Motor neuron (in vitro differentiated cells): ENCODE data around the gene CAPZA2. TPM values are rescaled to one million over a fixed set of nuclear protein-coding genes. Genes with fewer than 3 reads are reported as not detected.
A peak's percentile ranks its signal among the peaks of the same experiment; 100 is the strongest.
"Not testable (repeated sequence)": the region's sequence is repeated elsewhere in the genome, so short reads cannot be mapped to it uniquely, and the experiment has no call there.

ENCODE experiments used
- ATAC-seq, 8 experiments: fragments of 200-7000 bp; cut with Tn5 transposase; replicated peaks in 6 of 8; 2 replicates each; pipeline ENCODE4 v1.8.0; 2021; ENCODE audit warnings: mild to moderate bottlenecking in 8 of 8, moderate library complexity in 8 of 8
- H3K27ac ChIP-seq, 2 donors: fragments of 250-450 bp; sonication (Bioruptor Pico); 2 replicates each; pipeline ENCODE4 v1.9.0; 2021; ENCODE audit warnings: antibody characterized with exemption in 2 of 2, mild to moderate bottlenecking in 2 of 2, moderate library complexity in 1 of 2
- H3K4me1 ChIP-seq, 2 donors: fragments of 250-450 bp; sonication (Bioruptor Pico); replicated peaks in 1 of 2; 2 replicates each; pipeline ENCODE4 v1.6.1; 2021; ENCODE audit warnings: antibody characterized with exemption in 2 of 2, mild to moderate bottlenecking in 2 of 2, moderate library complexity in 1 of 2
- H3K4me3 ChIP-seq, 5 donors: fragments of 250-450 bp; sonication (Bioruptor Pico); 2 replicates each; pipeline ENCODE4 v1.9.0; 2021; ENCODE audit warnings: antibody characterized with exemption in 5 of 5, mild to moderate bottlenecking in 5 of 5, moderate library complexity in 4 of 5
- WGBS, 10 experiments: fragments of 450-650 bp; shearing (Covaris generic); methylation state at CpG; one replicate each; pipeline ENCODE4 v1.0.0; 2022; 5-methylcytosine and 5-hydroxymethylcytosine counted together
- in situ Hi-C, 9 experiments: fragments of 400-800 bp; cut with MboI; loops; one replicate each; pipeline ENCODE4 v1.15.0; 2021; ENCODE audit warnings: low sequenced_read_pairs in 9 of 9, low pct_unique_long_range_greater_than_20kb in 2 of 9; ENCODE audit not compliant: unreplicated experiment in 9 of 9
- total RNA-seq, 8 experiments: library from RNA; unstranded; fragments of 300-600 nt; gene quantifications; 2 replicates each; pipeline versions ENCODE4 v1.2.3 to v1.2.4, GENCODE V29; 2022

CAPZA2 gene
- total RNA-seq: 100 to 1,000 TPM in 2 of 8 experiments, 10 to 100 TPM in 6; 62.1 to 138 (median 91.1) TPM

- ATAC-seq: peak; percentile 77 to 92 (median 89)
- Histone ChIP-seq H3K27ac (peak within 1 kb of the TSS; percentile 95 to 97), H3K4me1 (peaks cover 0 to 4% of the 10 kb centered on the region in 2 donors), H3K4me3 (peak within 1 kb of the TSS; percentile 73 to 89 (median 87))
- in situ Hi-C loops: no loop called here
- 0% methylated on average over 1 to 23 of the region's 80 CpGs; no CpG with 5 or more reads in 3 of the 10 experiments for WGBS, 10 experiments
Measured at GRCh38 chr7:116862234-116862950, at the start of gene CAPZA2. Gene CAPZA2, plus strand, starts transcription at chr7:116862587. Its CDS starts 25 bp downstream, at chr7:116862612.

GRCh38 chr7:116812860-116813259 lies 49.5 kb upstream of the CAPZA2 start:
- WGBS, 10 experiments: 20 to 80% (median 72%) methylated on average over 1 to 2 of the region's 2 CpGs; no CpG with 5 or more reads in 1 of the 10 experiments
- peaks cover 0 to 13% of the 10 kb centered on the region in 2 donors for H3K4me1 ChIP-seq
- H3K27ac ChIP-seq: no peak overlapping the region
- no peak overlapping the region for H3K4me3 ChIP-seq
- no peak for ATAC-seq
- in situ Hi-C loops: loop anchor here in 8 of 9 experiments (10.0 to 25.0 kb wide), 4 partner anchors 218 to 626 kb away; no protein-coding TSS in a partner anchor

- in situ Hi-C loops: loop anchor here in 8 of 9 experiments (10.0 to 25.0 kb wide), 4 partner anchors 219 to 626 kb away; no protein-coding TSS in a partner anchor
Measured at GRCh38 chr7:116813371-116813770, 49.0 kb upstream of the CAPZA2 start.

DNA sequence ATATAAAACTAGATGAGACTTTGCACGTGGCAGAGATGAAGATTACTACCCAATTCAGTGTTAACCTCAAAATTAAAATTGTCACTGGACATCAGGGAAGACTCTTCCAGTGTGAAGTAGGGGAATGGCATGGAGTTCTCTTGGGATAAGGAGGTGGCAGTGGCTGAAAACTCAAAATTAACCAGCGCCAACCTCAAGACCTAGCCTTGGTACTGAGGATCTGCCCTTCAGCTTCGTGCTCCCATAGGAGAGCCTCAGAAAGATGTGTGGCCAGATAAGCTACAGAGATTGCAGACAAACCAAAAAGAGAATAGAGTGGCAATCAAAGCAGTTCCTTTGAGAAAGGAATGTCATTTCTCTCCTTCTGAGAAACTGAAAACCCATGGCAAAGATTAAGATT lies 47.3 kb upstream of the CAPZA2 start:
- H3K27ac ChIP-seq: no peak overlapping the region
- H3K4me1 ChIP-seq: peaks cover 0 to 10% of the 10 kb centered on the region in 2 donors
- in situ Hi-C loops: loop anchor here in 8 of 9 experiments (10.0 to 25.0 kb wide), 4 partner anchors 220 to 628 kb away; no protein-coding TSS in a partner anchor
- no peak for ATAC-seq
- no peak overlapping the region for H3K4me3 ChIP-seq
- WGBS, 10 experiments: 20 to 91% (median 82%) methylated on average over 1 to 3 of the region's 3 CpGs; no CpG with 5 or more reads in 2 of the 10 experiments

More at GRCh38 chr7:116813371-116813770, 49.0 kb upstream of the CAPZA2 start:
- WGBS, 10 experiments: 17 to 100% (median 88%) methylated on average over 1 to 3 of the region's 3 CpGs; no CpG with 5 or more reads in 4 of the 10 experiments
- not testable (repeated sequence) for H3K4me3 ChIP-seq, ATAC-seq, H3K27ac ChIP-seq
- peaks cover 0 to 13% of the 10 kb centered on the region in 2 donors for H3K4me1 ChIP-seq

GRCh38 chr7:116820149-116820548 lies 42.2 kb upstream of the CAPZA2 start:
- Histone ChIP-seq H3K27ac (no peak overlapping the region), H3K4me1 (no peaks in the 10 kb centered on the region), H3K4me3 (no peak overlapping the region)
- in situ Hi-C loops: loop anchor here in 8 of 9 experiments (25.0 kb wide), 3 partner anchors 233 to 633 kb away; no protein-coding TSS in a partner anchor
- 60 to 100% (median 77%) methylated on average over 1 to 3 of the region's 3 CpGs; no CpG with 5 or more reads in 1 of the 10 experiments for WGBS, 10 experiments
- no peak for ATAC-seq

DNA sequence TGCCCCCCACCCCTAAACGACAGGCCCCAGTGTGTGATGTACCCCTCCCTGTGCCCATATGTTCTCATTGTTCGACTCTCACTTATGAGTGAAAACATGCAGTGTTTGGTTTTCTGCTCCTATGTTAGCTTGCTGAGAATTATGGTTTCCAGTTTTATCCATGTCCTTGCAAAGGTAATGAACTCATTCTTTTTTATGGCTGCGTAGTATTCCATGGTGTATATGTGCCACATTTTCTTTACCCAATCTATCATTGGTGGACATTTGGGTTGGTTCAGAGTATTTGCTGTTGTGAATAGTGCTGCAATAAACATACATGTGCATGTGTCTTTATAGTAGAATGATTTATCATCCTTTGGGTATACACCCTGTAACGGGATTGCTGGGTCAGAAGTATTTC lies 40.7 kb upstream of the CAPZA2 start:
- 63 to 100% (median 92%) methylated on average over 1 to 4 of the region's 4 CpGs; no CpG with 5 or more reads in 3 of the 10 experiments for WGBS, 10 experiments
- not testable (repeated sequence) for H3K4me3 ChIP-seq, H3K27ac ChIP-seq, ATAC-seq, H3K4me1 ChIP-seq
- in situ Hi-C loops: loop anchor here in 8 of 9 experiments (25.0 kb wide), 3 partner anchors 234 to 634 kb away; no protein-coding TSS in a partner anchor

DNA sequence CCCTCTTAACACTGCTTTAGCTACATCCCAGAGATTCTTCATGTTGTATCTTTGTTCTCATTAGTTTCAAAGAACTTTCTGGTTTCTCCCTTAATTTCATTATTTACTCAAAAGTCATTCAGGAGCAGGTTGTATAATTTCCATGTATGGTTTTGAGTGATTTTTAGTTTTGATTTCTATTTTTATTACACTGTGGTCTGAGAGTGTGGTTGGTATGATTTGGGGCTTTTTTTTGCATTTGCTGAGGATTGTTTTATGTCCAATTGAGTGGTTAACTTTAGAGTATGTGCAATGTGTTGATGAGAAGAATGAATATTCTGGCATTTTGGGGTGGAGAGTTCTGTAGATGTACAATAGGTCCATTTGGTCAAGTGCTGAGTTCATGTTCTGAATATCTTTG lies 37.9 kb upstream of the CAPZA2 start:
- H3K4me3 ChIP-seq: no peak overlapping the region
- in situ Hi-C loops: loop anchor here in 8 of 9 experiments (25.0 kb wide), 3 partner anchors 237 to 637 kb away; no protein-coding TSS in a partner anchor
- H3K27ac ChIP-seq: no peak overlapping the region
- no peaks in the 10 kb centered on the region for H3K4me1 ChIP-seq
- ATAC-seq: no peak

GRCh38 chr7:116828281-116828680 lies 34.1 kb upstream of the CAPZA2 start:
- in situ Hi-C loops: no loop called here

DNA sequence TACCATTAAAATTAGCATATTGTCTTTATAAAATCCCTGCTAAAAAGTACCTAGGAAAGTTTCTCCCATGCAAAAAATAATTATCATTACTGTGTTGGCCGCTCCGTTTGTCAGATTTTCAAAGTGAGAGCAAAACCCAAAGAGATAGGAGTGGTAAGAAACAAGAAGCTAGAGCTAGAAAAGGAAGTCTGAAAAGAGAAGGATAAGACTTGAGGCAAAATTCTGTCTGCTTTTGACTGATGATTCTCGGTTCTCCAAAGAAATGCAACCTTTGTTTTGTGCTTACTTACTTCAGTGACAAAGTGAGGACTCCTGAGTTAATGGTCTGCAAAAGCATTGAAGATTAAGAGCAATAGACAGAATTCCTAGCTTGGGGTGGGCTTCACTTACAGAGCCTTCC lies 33.3 kb upstream of the CAPZA2 start:
- in situ Hi-C loops: no loop called here
- Histone ChIP-seq H3K4me1 (no peaks in the 10 kb centered on the region), H3K4me3 (no peak overlapping the region), H3K27ac (no peak overlapping the region)
- no peak for ATAC-seq
- 68 to 100% (median 87%) methylated on average over 1 to 3 of the region's 3 CpGs; no CpG with 5 or more reads in 1 of the 10 experiments for WGBS, 10 experiments

More at GRCh38 chr7:116828281-116828680, 34.1 kb upstream of the CAPZA2 start:
- H3K27ac ChIP-seq: no peak overlapping the region
- no peak overlapping the region for H3K4me3 ChIP-seq
- 50 to 100% (median 95%) methylated on average over 2 to 4 of the region's 4 CpGs for WGBS, 10 experiments
- H3K4me1 ChIP-seq: no peaks in the 10 kb centered on the region
- ATAC-seq: no peak

- Histone ChIP-seq H3K4me1 (no peaks in the 10 kb centered on the region), H3K27ac (no peak overlapping the region), H3K4me3 (no peak overlapping the region)
- in situ Hi-C loops: no loop called here
- ATAC-seq: no peak
Measured at GRCh38 chr7:116829493-116829892, 32.9 kb upstream of the CAPZA2 start.

- 29 to 100% (median 74%) methylated on average over 1 to 2 of the region's 2 CpGs; no CpG with 5 or more reads in 2 of the 10 experiments for WGBS, 10 experiments
- in situ Hi-C loops: no loop called here
- Histone ChIP-seq H3K4me3 (no peak overlapping the region), H3K4me1 (no peaks in the 10 kb centered on the region), H3K27ac (no peak overlapping the region)
- ATAC-seq: no peak
Measured at GRCh38 chr7:116832692-116833091, 29.7 kb upstream of the CAPZA2 start.

DNA sequence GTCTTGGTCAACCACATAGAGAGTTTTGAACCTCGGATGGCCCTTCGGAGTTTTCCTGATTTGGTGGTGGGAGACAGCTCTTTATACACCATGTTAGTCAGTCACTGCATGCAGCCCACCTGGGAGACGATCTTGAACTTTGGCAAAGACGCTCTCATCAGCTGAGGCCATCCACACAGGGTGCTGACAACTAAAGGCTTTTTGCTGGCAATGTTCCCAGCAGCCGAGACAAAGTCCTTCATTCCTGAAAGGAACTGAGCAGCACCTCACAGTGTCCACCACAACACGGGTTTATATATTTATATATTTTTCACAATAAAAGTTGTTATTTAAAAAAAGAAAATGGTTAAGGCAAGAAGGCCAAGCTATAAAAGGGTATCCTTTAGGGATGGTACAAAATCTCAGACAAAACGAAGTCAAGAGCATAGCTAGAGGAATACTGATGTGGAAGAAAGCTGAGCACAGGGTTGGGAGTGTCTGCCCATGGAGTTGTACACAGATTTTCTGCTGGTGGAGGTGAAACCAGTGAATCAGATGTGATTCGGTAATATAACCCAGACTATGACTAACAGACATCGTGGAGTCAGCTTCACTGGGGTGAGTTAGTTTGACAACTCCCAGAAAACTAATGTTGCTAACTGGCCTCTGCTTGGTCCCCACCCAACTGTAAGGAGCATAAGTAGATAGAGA lies 27.4 kb upstream of the CAPZA2 start:
- H3K4me1 ChIP-seq: no peaks in the 10 kb centered on the region
- no peak overlapping the region for H3K4me3 ChIP-seq
- no peak overlapping the region for H3K27ac ChIP-seq
- WGBS, 10 experiments: 28 to 100% (median 60%) methylated on average over 1 to 8 of the region's 9 CpGs; no CpG with 5 or more reads in 1 of the 10 experiments
- ATAC-seq: peak in 3 of 8 experiments; percentile 50 to 91 (median 90)
- in situ Hi-C loops: no loop called here

GRCh38 chr7:116836048-116836447 lies 26.3 kb upstream of the CAPZA2 start:
- 90 to 100% (median 100%) methylated on average over 1 to 2 of the region's 2 CpGs; no CpG with 5 or more reads in 2 of the 10 experiments for WGBS, 10 experiments
- no peaks in the 10 kb centered on the region for H3K4me1 ChIP-seq
- in situ Hi-C loops: no loop called here
- no peak for ATAC-seq
- H3K4me3 ChIP-seq: no peak overlapping the region
- H3K27ac ChIP-seq: no peak overlapping the region
